CD8-positive, alpha-beta memory T cell (primary cell): ENCODE results near the gene NACC2. TPM values are rescaled to one million over a fixed set of nuclear protein-coding genes. Genes with fewer than 3 reads are reported as not detected.

Experiments
- CTCF ChIA-PET: fragments of 350-600 bp; sonication (Branson Sonifier 250); formaldehyde crosslinking; loops from one replicate; lab custom pipeline; 2021; ENCODE audit warnings: antibody characterized with exemption; lab: Charles Lee
- POLR2A ChIA-PET: fragments of 350-600 bp; sonication (Branson Sonifier 250); formaldehyde crosslinking; loops from one replicate; lab custom pipeline; 2021; ENCODE audit warnings: antibody characterized with exemption; lab: Charles Lee
- DNase-seq, 5 donors: peaks; one replicate each; pipeline versions ENCODE4 v3.0.0 to v3.0.0-alpha.2; 2020 to 2022; ENCODE audit warnings: mixed read lengths in 1 of 5
- H3K27ac ChIP-seq: one replicate; pipeline ENCODE4 v1.7.0; 2013; ENCODE audit warnings: low read depth, mild to moderate bottlenecking, low read length, moderate library complexity
- H3K27me3 ChIP-seq: 2 replicates; pipeline ENCODE4 v1.7.0; 2013; ENCODE audit warnings: low read length, mild to moderate bottlenecking; ENCODE audit not compliant: insufficient read depth, poor library complexity, severe bottlenecking
- H3K36me3 ChIP-seq: 2 replicates; pipeline ENCODE4 v1.7.0; 2013; ENCODE audit warnings: mild to moderate bottlenecking, low read length, moderate library complexity; ENCODE audit not compliant: insufficient read depth
- H3K4me1 ChIP-seq: 2 replicates; pipeline ENCODE4 v1.7.0; 2013; ENCODE audit warnings: mild to moderate bottlenecking, low read length, moderate library complexity; ENCODE audit not compliant: insufficient read depth
- H3K4me3 ChIP-seq: 2 replicates; pipeline ENCODE4 v1.7.0; 2013; ENCODE audit warnings: mild to moderate bottlenecking, low read length
- H3K9me3 ChIP-seq: 2 replicates; pipeline ENCODE4 v1.7.0; 2013; ENCODE audit warnings: mild to moderate bottlenecking, low read length
- H3K27ac Mint-ChIP-seq, 8 donors: one replicate each; pipeline ENCODE4 v1.8.0; 2020 to 2021; ENCODE audit warnings: mixed read lengths in 8 of 8, mild to moderate bottlenecking in 6 of 8, inconsistent platforms in 3 of 8, moderate library complexity in 3 of 8
- H3K27me3 Mint-ChIP-seq, 2 donors: one replicate each; pipeline ENCODE4 v1.8.0; 2020 to 2021; ENCODE audit warnings: mixed read lengths in 2 of 2, mild to moderate bottlenecking in 1 of 2, moderate library complexity in 1 of 2
- H3K36me3 Mint-ChIP-seq, 3 donors: one replicate each; pipeline ENCODE4 v1.8.0; 2020 to 2021; ENCODE audit warnings: mixed read lengths in 3 of 3, inconsistent platforms in 1 of 3, mild to moderate bottlenecking in 1 of 3
- H3K4me1 Mint-ChIP-seq, 3 donors: one replicate each; pipeline ENCODE4 v1.8.0; 2020 to 2021; ENCODE audit warnings: mixed read lengths in 3 of 3, inconsistent platforms in 1 of 3, mild to moderate bottlenecking in 1 of 3
- H3K4me3 Mint-ChIP-seq, 7 donors: one replicate each; pipeline ENCODE4 v1.8.0; 2020 to 2021; ENCODE audit warnings: mixed read lengths in 7 of 7, mild to moderate bottlenecking in 6 of 7, moderate library complexity in 4 of 7, inconsistent platforms in 2 of 7
- H3K9me3 Mint-ChIP-seq, 5 donors: one replicate each; pipeline ENCODE4 v1.8.0; 2020 to 2022; ENCODE audit warnings: mixed read lengths in 5 of 5, mild to moderate bottlenecking in 3 of 5, moderate library complexity in 2 of 5, inconsistent platforms in 1 of 5
- polyA plus RNA-seq: library from polyadenylated mRNA; unstranded; fragments of 300-500 nt; fragmentation: Illumina TruSeq; gene quantifications from one replicate; pipeline ENCODE4 v1.2.3, GENCODE V29; 2021
- total RNA-seq, 2 experiments: library from RNA; stranded (reverse); gene quantifications; one replicate each; pipeline ENCODE4 v1.2.3, GENCODE V29; 2021

The NACC2 gene
- total and polyA plus RNA-seq, 3 experiments from 2014 or later: 2.9 to 9.1 (median 9.0) TPM

DNA sequence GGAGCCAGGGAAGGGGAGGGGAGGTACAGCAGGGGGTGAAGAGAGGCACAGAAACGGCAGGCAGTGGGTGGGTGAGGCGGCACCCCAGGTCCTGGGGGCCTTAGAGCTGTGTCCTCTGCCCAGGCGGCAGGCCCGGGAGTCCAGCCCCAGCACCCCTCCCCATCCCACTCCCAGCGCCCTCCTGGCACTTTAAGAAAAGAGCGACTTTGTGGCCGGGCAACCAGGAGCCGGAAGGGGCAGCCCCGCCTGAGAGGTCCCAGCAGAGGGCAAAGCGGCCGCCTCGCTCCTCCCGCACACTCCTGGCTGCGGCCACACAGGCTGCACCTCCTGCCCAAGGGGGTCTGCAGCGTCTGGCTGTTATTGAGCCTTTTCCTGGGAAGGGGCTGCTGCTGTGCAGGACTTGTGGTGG, 42.6 kb downstream of the NACC2 start:
- Mint-ChIP-seq H3K9me3 (no peaks in the 10 kb centered on the region), H3K4me3 (peak overlapping the region in 2 of 7 donors; percentile 70 to 87), H3K36me3 (peaks cover 0 to 12% (median 0%) of the 10 kb centered on the region in 3 donors), H3K4me1 (peaks cover 13 to 36% (median 21%) of the 10 kb centered on the region in 3 donors), H3K27ac (no peak overlapping the region), H3K27me3 (peaks cover 6 to 14% of the 10 kb centered on the region in 2 donors)
- Histone ChIP-seq H3K27ac (no peak overlapping the region), H3K27me3 (no peaks in the 10 kb centered on the region), H3K9me3 (no peaks in the 10 kb centered on the region), H3K4me1 (peaks cover 8% of the 10 kb centered on the region), H3K36me3 (no peaks in the 10 kb centered on the region), H3K4me3 (no peak overlapping the region)
- CTCF ChIA-PET: interaction anchor here (0.9 to 2.7 kb wide), 2 partner anchors 12 to 15 kb away, joined by 3 to 6 read pairs; no protein-coding TSS in a partner anchor
- DNase-seq: no peak
- POLR2A ChIA-PET: no interaction called here

DNA sequence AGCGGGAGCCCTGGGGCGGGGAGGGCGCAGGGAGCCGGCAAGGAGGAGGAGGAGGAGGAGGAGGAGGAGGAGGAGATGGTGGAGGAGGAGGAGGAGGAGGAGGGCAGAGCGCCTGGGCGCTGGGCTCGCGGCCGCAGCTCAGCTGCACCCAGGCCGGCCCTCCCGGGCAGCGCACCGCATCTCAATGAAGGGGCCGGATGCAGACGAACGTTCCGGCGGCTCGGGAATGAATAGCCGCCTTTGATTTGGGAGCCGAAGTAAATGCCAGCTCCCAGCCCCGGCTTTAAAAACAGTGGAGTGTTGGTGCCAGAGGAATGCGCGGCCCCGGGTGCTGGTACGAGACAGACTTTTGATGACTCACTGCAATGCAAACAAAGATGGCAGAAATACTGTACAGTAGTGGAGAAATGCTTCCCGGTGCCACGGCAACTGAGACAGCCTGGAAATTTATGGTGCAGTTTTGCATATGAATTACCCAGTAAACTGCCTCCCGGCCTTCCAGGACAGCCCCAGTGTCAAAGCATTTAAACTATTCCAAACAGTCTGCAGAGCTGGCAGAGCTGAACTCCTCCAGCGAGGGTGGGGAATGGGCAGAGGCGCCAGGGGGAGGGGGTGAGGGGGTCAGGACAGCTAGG, 43.1 kb downstream of the NACC2 start:
- DNase-seq: no peak
- no peak overlapping the region for H3K4me3 ChIP-seq
- H3K9me3 ChIP-seq: no peaks in the 10 kb centered on the region
- H3K27ac ChIP-seq: no peak overlapping the region
- H3K9me3 Mint-ChIP-seq: no peaks in the 10 kb centered on the region
- H3K4me1 Mint-ChIP-seq: peaks cover 9 to 31% (median 17%) of the 10 kb centered on the region in 3 donors
- peak overlapping the region; percentile 34 to 87 (median 73) for H3K4me3 Mint-ChIP-seq
- ChIA-PET CTCF (interaction anchor here (0.6 to 2.7 kb wide), 3 partner anchors 13 to 72 kb away, joined by 3 to 6 read pairs (median 3); no protein-coding TSS in a partner anchor), POLR2A (no interaction called here)
- H3K27ac Mint-ChIP-seq: peak overlapping the region in 2 of 8 donors; percentile 33 to 50
- no peaks in the 10 kb centered on the region for H3K36me3 ChIP-seq
- peaks cover 8% of the 10 kb centered on the region for H3K4me1 ChIP-seq
- H3K36me3 Mint-ChIP-seq: peaks cover 0 to 13% (median 0%) of the 10 kb centered on the region in 3 donors
- H3K27me3 Mint-ChIP-seq: peaks cover 6 to 10% of the 10 kb centered on the region in 2 donors
- no peaks in the 10 kb centered on the region for H3K27me3 ChIP-seq

- H3K4me1 Mint-ChIP-seq: peaks cover 8 to 33% (median 17%) of the 10 kb centered on the region in 3 donors
- peaks cover 0 to 18% (median 0%) of the 10 kb centered on the region in 3 donors for H3K36me3 Mint-ChIP-seq
- CTCF ChIA-PET: interaction anchor here (0.6 to 0.9 kb wide), 2 partner anchors 14 to 72 kb away, joined by 3 read pairs; no protein-coding TSS in a partner anchor
- no peak overlapping the region for H3K27ac Mint-ChIP-seq
- H3K9me3 ChIP-seq: no peaks in the 10 kb centered on the region
- no peak for DNase-seq
- H3K36me3 ChIP-seq: no peaks in the 10 kb centered on the region
- H3K27me3 ChIP-seq: no peaks in the 10 kb centered on the region
- no peak overlapping the region for H3K4me3 Mint-ChIP-seq
- no peak overlapping the region for H3K27ac ChIP-seq
- peaks cover 8% of the 10 kb centered on the region for H3K4me1 ChIP-seq
- no peak overlapping the region for H3K4me3 ChIP-seq
- POLR2A ChIA-PET: no interaction called here
- peaks cover 6 to 9% of the 10 kb centered on the region in 2 donors for H3K27me3 Mint-ChIP-seq
- H3K9me3 Mint-ChIP-seq: no peaks in the 10 kb centered on the region
Observed at GRCh38 chr9:136051453-136051836, 43.6 kb downstream of the NACC2 start.

- Mint-ChIP-seq H3K27ac (no peak overlapping the region), H3K36me3 (peaks cover 0 to 19% (median 0%) of the 10 kb centered on the region in 3 donors), H3K4me3 (peak overlapping the region in 2 of 7 donors; percentile 25 to 32), H3K4me1 (peaks cover 8 to 33% (median 17%) of the 10 kb centered on the region in 3 donors), H3K27me3 (peaks cover 6 to 9% of the 10 kb centered on the region in 2 donors), H3K9me3 (no peaks in the 10 kb centered on the region)
- no peak overlapping the region for H3K4me3 ChIP-seq
- no peaks in the 10 kb centered on the region for H3K27me3 ChIP-seq
- peaks cover 8% of the 10 kb centered on the region for H3K4me1 ChIP-seq
- POLR2A ChIA-PET: no interaction called here
- no peak overlapping the region for H3K27ac ChIP-seq
- no peaks in the 10 kb centered on the region for H3K36me3 ChIP-seq
- no peak for DNase-seq
- CTCF ChIA-PET: no interaction called here
- no peaks in the 10 kb centered on the region for H3K9me3 ChIP-seq
Observed at GRCh38 chr9:136050701-136051452, 44.2 kb downstream of the NACC2 start.

DNA sequence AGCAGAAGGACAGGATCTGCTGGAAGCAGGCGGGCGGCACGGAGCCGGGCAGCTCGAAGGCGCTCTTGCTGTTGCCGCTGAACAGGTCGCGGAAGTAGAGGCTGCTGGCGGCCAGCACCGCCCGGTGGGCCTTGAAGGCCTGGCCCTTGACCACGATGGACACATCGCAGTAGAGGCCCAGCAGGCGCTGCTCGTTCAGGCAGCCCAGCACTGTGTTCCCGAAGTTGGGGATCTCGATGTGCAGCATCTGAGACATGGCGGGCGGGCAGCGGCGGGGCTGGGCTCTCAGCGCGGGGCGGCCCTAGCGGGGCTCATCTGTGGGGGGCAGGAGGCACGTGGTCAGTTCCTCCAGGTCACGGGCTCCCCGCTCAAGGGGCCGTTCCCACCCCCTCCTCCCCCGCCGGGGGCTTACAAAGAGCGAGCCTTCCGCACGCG, 44.8 kb downstream of the NACC2 start:
- CTCF ChIA-PET: no interaction called here
- peaks cover 8 to 27% (median 11%) of the 10 kb centered on the region in 3 donors for H3K4me1 Mint-ChIP-seq

DNA sequence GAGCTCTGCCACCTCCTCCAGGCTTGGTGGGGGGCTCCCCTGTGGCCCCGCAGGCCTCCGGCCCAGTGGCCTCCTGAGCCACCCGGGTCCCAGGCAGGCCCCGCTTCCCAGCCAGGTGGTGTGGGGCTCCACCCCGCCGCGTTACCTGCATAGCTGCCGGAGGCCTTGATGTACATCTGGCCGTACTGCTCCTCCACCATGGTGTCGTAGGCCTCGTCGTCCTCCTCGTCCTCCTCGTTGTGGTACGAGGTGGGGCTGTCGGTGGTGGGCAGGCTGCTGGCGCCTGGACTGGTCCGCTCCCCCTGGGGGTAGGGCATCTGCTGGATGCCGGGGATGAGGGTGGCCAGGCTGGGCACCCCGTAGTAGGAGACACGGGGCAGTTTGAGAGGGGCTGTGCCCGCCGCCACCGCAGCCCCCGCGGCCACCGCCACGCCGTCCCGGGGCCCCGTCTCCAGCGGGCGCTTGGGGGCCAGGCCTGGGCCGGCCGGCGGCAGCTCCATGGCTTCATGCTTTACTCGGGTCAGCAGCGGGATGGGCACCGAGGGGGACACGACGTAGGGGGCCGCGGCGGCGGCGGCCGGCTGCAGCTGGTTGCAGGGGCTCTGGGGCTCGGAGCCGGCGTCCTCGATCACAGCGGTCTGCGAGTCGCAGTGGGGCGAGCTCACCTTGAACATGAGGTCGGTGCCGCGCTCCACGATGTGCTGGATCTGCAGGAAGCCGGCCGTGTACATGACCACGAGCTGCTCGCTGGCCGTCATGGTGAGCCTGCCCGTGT, 45.4 kb downstream of the NACC2 start:
- ChIA-PET POLR2A (no interaction called here), CTCF (no interaction called here)
- H3K4me3 ChIP-seq: no peak overlapping the region
- no peaks in the 10 kb centered on the region for H3K36me3 ChIP-seq
- H3K27ac Mint-ChIP-seq: no peak overlapping the region
- peaks cover 8% of the 10 kb centered on the region for H3K4me1 ChIP-seq
- H3K27me3 ChIP-seq: no peaks in the 10 kb centered on the region
- peaks cover 0 to 19% (median 0%) of the 10 kb centered on the region in 3 donors for H3K36me3 Mint-ChIP-seq
- H3K4me1 Mint-ChIP-seq: peaks cover 7 to 21% (median 9%) of the 10 kb centered on the region in 3 donors
- no peaks in the 10 kb centered on the region for H3K9me3 ChIP-seq
- no peak for DNase-seq
- peak overlapping the region in 1 of 7 donors; percentile 59 for H3K4me3 Mint-ChIP-seq
- H3K27me3 Mint-ChIP-seq: peaks cover 4% of the 10 kb centered on the region in 2 donors
- H3K9me3 Mint-ChIP-seq: no peaks in the 10 kb centered on the region
- no peak overlapping the region for H3K27ac ChIP-seq

More for the DNA sequence above, 44.8 kb downstream of the NACC2 start:
- Histone ChIP-seq H3K36me3 (no peaks in the 10 kb centered on the region), H3K9me3 (no peaks in the 10 kb centered on the region), H3K4me1 (peaks cover 8% of the 10 kb centered on the region), H3K4me3 (no peak overlapping the region), H3K27ac (no peak overlapping the region), H3K27me3 (no peaks in the 10 kb centered on the region)
- POLR2A ChIA-PET: no interaction called here
- peaks cover 4 to 5% of the 10 kb centered on the region in 2 donors for H3K27me3 Mint-ChIP-seq
- no peak overlapping the region for H3K4me3 Mint-ChIP-seq
- H3K36me3 Mint-ChIP-seq: peaks cover 0 to 19% (median 0%) of the 10 kb centered on the region in 3 donors
- no peak for DNase-seq
- no peaks in the 10 kb centered on the region for H3K9me3 Mint-ChIP-seq
- no peak overlapping the region for H3K27ac Mint-ChIP-seq

DNA sequence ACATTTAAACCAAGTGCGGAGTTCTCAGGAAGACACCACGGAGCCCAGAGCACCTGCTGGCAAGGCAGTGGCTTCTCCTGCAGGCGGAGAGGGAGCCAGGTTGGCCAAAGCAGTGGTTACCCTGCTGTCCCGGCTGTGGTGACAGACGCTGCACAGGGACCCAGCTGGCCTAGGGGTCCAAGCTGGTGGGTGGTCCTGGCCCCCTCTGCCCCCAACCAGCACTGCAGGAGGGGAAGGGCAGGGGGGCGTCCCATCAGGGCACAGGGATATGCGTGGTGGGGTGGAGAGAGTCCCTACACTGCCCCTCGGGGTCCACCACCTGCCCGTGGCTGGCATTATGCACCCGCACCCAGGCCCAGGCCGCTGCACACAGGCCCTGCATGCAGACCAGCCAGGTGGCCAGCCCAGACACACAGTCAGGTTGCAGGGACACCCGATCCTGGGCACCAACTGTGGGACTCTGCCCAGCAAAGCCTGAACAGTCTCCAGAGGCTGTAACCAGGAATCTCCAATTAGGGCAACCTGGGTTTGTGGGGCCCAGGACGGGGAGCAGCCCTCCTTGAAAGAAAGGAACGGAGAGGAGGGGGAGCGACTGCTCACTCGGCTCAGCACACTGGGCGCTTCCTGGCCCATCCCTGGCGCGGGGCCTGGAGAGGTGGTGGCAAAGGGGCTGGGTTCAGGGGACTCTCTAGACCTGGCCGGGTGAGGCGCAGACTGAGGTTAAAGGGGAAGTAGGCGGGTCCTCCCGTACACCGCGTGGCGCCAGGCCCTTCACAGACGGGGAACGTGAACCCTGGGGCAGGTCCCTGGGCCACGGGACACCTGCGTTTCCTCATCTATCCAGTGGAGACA, 46.3 kb downstream of the NACC2 start:
- H3K27ac ChIP-seq: no peak overlapping the region
- Mint-ChIP-seq H3K27me3 (peaks cover 4% of the 10 kb centered on the region in 2 donors), H3K9me3 (no peaks in the 10 kb centered on the region), H3K36me3 (peaks cover 0 to 22% (median 0%) of the 10 kb centered on the region in 3 donors), H3K27ac (peak overlapping the region in 1 of 8 donors; percentile 36), H3K4me1 (peaks cover 4 to 15% (median 7%) of the 10 kb centered on the region in 3 donors), H3K4me3 (no peak overlapping the region)
- H3K36me3 ChIP-seq: no peaks in the 10 kb centered on the region
- CTCF ChIA-PET: no interaction called here
- H3K4me1 ChIP-seq: peaks cover 8% of the 10 kb centered on the region
- POLR2A ChIA-PET: no interaction called here
- H3K9me3 ChIP-seq: no peaks in the 10 kb centered on the region
- H3K4me3 ChIP-seq: no peak overlapping the region
- no peaks in the 10 kb centered on the region for H3K27me3 ChIP-seq
- DNase-seq: no peak
